Keratinocyte (primary cell): ENCODE data around the gene PIGX. TPM values are rescaled to one million over a fixed set of nuclear protein-coding genes. Genes with fewer than 3 reads are reported as not detected.

Source experiments
- DNase-seq: peaks from one replicate; pipeline ENCODE4 v3.0.0-alpha.2; 2011; ENCODE audit warnings: low read depth, missing footprints, low spot score
- FAIRE-seq: peaks from 2 replicates; lab custom pipeline; 2011; peaks lifted over from hg19 to GRCh38; lab: Jason Lieb, UNC
- H2AFZ ChIP-seq: 2 replicates; pipeline ENCODE4 v1.6.0; 2012; ENCODE audit warnings: low read length, control low read depth, inconsistent platforms; ENCODE audit not compliant: control insufficient read depth
- H3K27ac ChIP-seq: 2 replicates; pipeline ENCODE4 v1.5.1; 2011; ENCODE audit warnings: low read length; ENCODE audit not compliant: control insufficient read depth, insufficient read depth
- H3K27me3 ChIP-seq: 3 replicates; pipeline ENCODE4 v1.6.0; 2011; ENCODE audit warnings: low read length; ENCODE audit not compliant: control insufficient read depth, insufficient read depth; ENCODE audit errors: extremely low read depth
- H3K36me3 ChIP-seq, 2 experiments: 2 replicates in 1 of 2; 3 replicates in 1 of 2; pipeline ENCODE4 v1.5.1; 2011; ENCODE audit warnings: low read length in 2 of 2, mild to moderate bottlenecking in 1 of 2; ENCODE audit not compliant: control insufficient read depth in 2 of 2, insufficient read depth in 2 of 2; ENCODE audit errors: extremely low read depth in 1 of 2
- H3K4me1 ChIP-seq: 3 replicates; pipeline ENCODE4 v1.5.1; 2011; ENCODE audit warnings: low read length; ENCODE audit not compliant: control insufficient read depth, insufficient read depth; ENCODE audit errors: extremely low read depth
- H3K4me2 ChIP-seq: 3 replicates; pipeline ENCODE4 v1.6.0; 2011; ENCODE audit warnings: low read depth, low read length; ENCODE audit not compliant: control insufficient read depth, insufficient read depth; ENCODE audit errors: extremely low read depth
- H3K4me3 ChIP-seq, 3 experiments: fragments of 200-600 bp in 1 of 3; sonication (generic) in 1 of 3; 2 replicates in 2 of 3; 3 replicates in 1 of 3; pipeline ENCODE4 v1.5.1; 2011 to 2016; ENCODE audit warnings: low read length in 3 of 3, mild to moderate bottlenecking in 3 of 3, control low read depth in 2 of 3, inconsistent platforms in 1 of 3, low read depth in 1 of 3, mixed read lengths in 1 of 3, mixed run types in 1 of 3, moderate library complexity in 1 of 3; ENCODE audit not compliant: control insufficient read depth in 2 of 3, insufficient read depth in 2 of 3; ENCODE audit errors: extremely low read depth in 1 of 3
- H3K79me2 ChIP-seq: 2 replicates; pipeline ENCODE4 v1.6.0; 2012; ENCODE audit warnings: low read length; ENCODE audit not compliant: control insufficient read depth, insufficient read depth
- H3K9ac ChIP-seq: 3 replicates; pipeline ENCODE4 v1.6.0; 2011; ENCODE audit warnings: low read length; ENCODE audit not compliant: control insufficient read depth, insufficient read depth; ENCODE audit errors: extremely low read depth
- H3K9me1 ChIP-seq: 3 replicates; pipeline ENCODE4 v1.6.0; 2011; ENCODE audit warnings: low read length; ENCODE audit not compliant: control insufficient read depth, insufficient read depth; ENCODE audit errors: extremely low read depth
- H3K9me3 ChIP-seq: 2 replicates; pipeline ENCODE4 v1.5.1; 2012; ENCODE audit warnings: low read depth, low read length; ENCODE audit not compliant: control insufficient read depth
- H4K20me1 ChIP-seq: 3 replicates; pipeline ENCODE4 v1.6.0; 2011; ENCODE audit warnings: low read length; ENCODE audit not compliant: control insufficient read depth, insufficient read depth; ENCODE audit errors: extremely low read depth
- CTCF ChIP-seq, 3 experiments: IDR thresholded peaks in 1 of 3; conservative IDR thresholded peaks in 1 of 3; optimal IDR thresholded peaks in 1 of 3; 2 replicates in 2 of 3; 3 replicates in 1 of 3; pipeline versions ENCODE3 to v1.5.1; 2011; ENCODE audit warnings: low read length in 3 of 3, mild to moderate bottlenecking in 3 of 3, moderate library complexity in 2 of 3, control low read depth in 1 of 3, inconsistent platforms in 1 of 3; ENCODE audit not compliant: insufficient read depth in 2 of 3; ENCODE audit errors: extremely low read depth in 1 of 3
- EZH2 ChIP-seq: IDR thresholded peaks from one replicate; pipeline ENCODE4 v1.6.1; 2012; ENCODE audit warnings: inconsistent platforms, mild to moderate bottlenecking, low read length, moderate library complexity
- dilution Hi-C: fragments of 300-500 bp; cut with MboI; formaldehyde crosslinking; loops from one replicate; pipeline ENCODE4 v1.7.0; 2020; ENCODE audit warnings: low sequenced_read_pairs; ENCODE audit not compliant: extremely low pct_ligation_motif_present
- polyA plus RNA-seq, 5 experiments: library from polyadenylated mRNA; depleted of rRNA in 3 of 5; stranded (reverse) in 3 of 5; stranded (forward) in 1 of 5; unstranded in 1 of 5; fragments of >200 nt; gene quantifications; 1 replicate in 1 of 5; 2 replicates in 3 of 5; 3 replicates in 1 of 5; pipeline versions ENCODE4 v1.2.1 to v1.2.3, GENCODE V29; 2011 to 2012; ENCODE audit warnings: missing spikeins in 2 of 5, low read depth in 1 of 5, low replicate concordance in 1 of 5

The PIGX gene
- polyA plus RNA-seq, 1 donor (not counting 4 experiments of a cell fraction or from before 2014, with no cell fraction given) = 25.0 TPM

GRCh38 chr3:196749125-196749524, 36.9 kb downstream of the PIGX start:
- H3K27ac ChIP-seq = no peak overlapping the region
- no peak overlapping the region for H3K4me2 ChIP-seq
- FAIRE-seq (no peak), DNase-seq (no peak)
- H3K27me3 ChIP-seq = no peaks in the 10 kb centered on the region
- dilution Hi-C loops = no loop called here
- peaks cover 3% of the 10 kb centered on the region for H4K20me1 ChIP-seq
- TF ChIP-seq EZH2 = no peak
- TF ChIP-seq CTCF (optimal IDR thresholded peaks at IDR 0.05 in 1 of 3, IDR thresholded peaks at IDR 0.05 in 1 of 3, conservative IDR thresholded peaks at IDR 0.05 in 1 of 3; ENCODE audit: extremely low read depth in 1 of 3, insufficient read depth in 2 of 3, low read length in 3 of 3) = no peak
- H3K4me3 ChIP-seq = no peak overlapping the region
- H2AFZ ChIP-seq = no peak overlapping the region
- H3K79me2 ChIP-seq = peaks cover 96% of the 10 kb centered on the region
- H3K9me3 ChIP-seq = no peaks in the 10 kb centered on the region
- H3K9me1 ChIP-seq = no peaks in the 10 kb centered on the region
- no peak overlapping the region for H3K9ac ChIP-seq
- no peaks in the 10 kb centered on the region for H3K4me1 ChIP-seq
- peaks cover 0 to 2% of the 10 kb centered on the region in 2 experiments for H3K36me3 ChIP-seq

GRCh38 chr3:196753201-196753600, 41.0 kb downstream of the PIGX start:
- FAIRE-seq (no peak), DNase-seq (no peak)
- Histone ChIP-seq H3K4me1 (no peaks in the 10 kb centered on the region), H3K79me2 (peaks cover 94% of the 10 kb centered on the region), H2AFZ (no peak overlapping the region), H3K4me3 (no peak overlapping the region), H3K9me1 (no peaks in the 10 kb centered on the region), H3K36me3 (peaks cover 3 to 6% of the 10 kb centered on the region in 2 experiments), H3K27me3 (no peaks in the 10 kb centered on the region), H3K9ac (no peak overlapping the region), H3K4me2 (no peak overlapping the region), H4K20me1 (no peaks in the 10 kb centered on the region), H3K9me3 (peaks cover 8% of the 10 kb centered on the region), H3K27ac (no peak overlapping the region)
- TF ChIP-seq EZH2 (no peak), CTCF (optimal IDR thresholded peaks at IDR 0.05 in 1 of 3, IDR thresholded peaks at IDR 0.05 in 1 of 3, conservative IDR thresholded peaks at IDR 0.05 in 1 of 3; ENCODE audit: extremely low read depth in 1 of 3, insufficient read depth in 2 of 3, low read length in 3 of 3) (no peak)
- dilution Hi-C loops = no loop called here
